HepG2 (cell line): ENCODE measurements around the gene STX4. TPM values are rescaled to one million over a fixed set of nuclear protein-coding genes. Genes with fewer than 3 reads are reported as not detected.

Experiments used
- polyA plus RNA-seq, 8 experiments: library from polyadenylated mRNA; depleted of rRNA in 3 of 8; stranded (reverse) in 7 of 8; unstranded in 1 of 8; fragments of >200 nt; fragmentation: Illumina TruSeq in 4 of 8; extraction: Trizol in 4 of 8; gene quantifications; 2 replicates each; pipeline versions ENCODE4 v1.2.1 to v1.2.3, GENCODE V29; 2011 to 2016; ENCODE audit warnings: low read depth in 4 of 8, missing spikeins in 1 of 8, mixed read lengths in 1 of 8; ENCODE audit not compliant: insufficient read depth in 1 of 8
- total RNA-seq, 5 experiments: library from RNA; depleted of rRNA; stranded (reverse); fragments of >200 nt; fragmentation: Illumina TruSeq; extraction: Trizol; gene quantifications; 2 replicates each; pipeline ENCODE4 v1.2.3, GENCODE V29; 2016; ENCODE audit warnings: low read depth in 1 of 5

Gene STX4
- total and polyA plus RNA-seq, 2 of the 13 experiments (the other 11 are each of a cell fraction or from before 2014, with no cell fraction given): 29.2 to 34.6 TPM

Other genes starting within 250 kb of the STX4 start
- 14.3 and 16.5 TPM in 2 replicates for gene ZNF629, start 246.4 kb upstream of the STX4 start, total RNA-seq (2016; rRNA removed; fragmentation: Illumina TruSeq; extraction: Trizol)
- gene ZNF629, start 246.4 kb upstream of the STX4 start, polyA plus RNA-seq (2011; rRNA removed): 6.1 and 8.2 TPM in 2 replicates
- gene BCL7C, start 139.5 kb upstream of the STX4 start, total RNA-seq (2016; rRNA removed; fragmentation: Illumina TruSeq; extraction: Trizol): 20.6 and 33.8 TPM in 2 replicates
- 17.3 and 17.7 TPM in 2 replicates for gene BCL7C, start 139.5 kb upstream of the STX4 start, polyA plus RNA-seq (2011; rRNA removed)
- gene CTF1, start 136.9 kb upstream of the STX4 start, total RNA-seq (2016; rRNA removed; fragmentation: Illumina TruSeq; extraction: Trizol): 0.11 and 0.13 TPM in 2 replicates
- gene CTF1, start 136.9 kb upstream of the STX4 start, polyA plus RNA-seq (2011; rRNA removed): 1.8 and 2.6 TPM in 2 replicates
- 7.4 and 13.7 TPM in 2 replicates for gene FBXL19, start 110.0 kb upstream of the STX4 start, total RNA-seq (2016; rRNA removed; fragmentation: Illumina TruSeq; extraction: Trizol)
- 6.0 and 10.1 TPM in 2 replicates for gene FBXL19, start 110.0 kb upstream of the STX4 start, polyA plus RNA-seq (2011; rRNA removed)
- 6.3 and 11.4 TPM in 2 replicates for gene ORAI3, start 84.5 kb upstream of the STX4 start, total RNA-seq (2016; rRNA removed; fragmentation: Illumina TruSeq; extraction: Trizol)
- gene ORAI3, start 84.5 kb upstream of the STX4 start, polyA plus RNA-seq (2011; rRNA removed): 32.0 and 41.3 TPM in 2 replicates
- 3.6 and 5.6 TPM in 2 replicates for gene SETD1A, start 75.8 kb upstream of the STX4 start, total RNA-seq (2016; rRNA removed; fragmentation: Illumina TruSeq; extraction: Trizol)
- 3.2 and 3.8 TPM in 2 replicates for gene SETD1A, start 75.8 kb upstream of the STX4 start, polyA plus RNA-seq (2011; rRNA removed)
- gene HSD3B7, start 48.4 kb upstream of the STX4 start, total RNA-seq (2016; rRNA removed; fragmentation: Illumina TruSeq; extraction: Trizol): 58.8 and 69.7 TPM in 2 replicates
- gene HSD3B7, start 48.4 kb upstream of the STX4 start, polyA plus RNA-seq (2011; rRNA removed): 32.9 and 40.9 TPM in 2 replicates
- gene STX1B, start 22.9 kb upstream of the STX4 start, total RNA-seq (2016; rRNA removed; fragmentation: Illumina TruSeq; extraction: Trizol): 1.7 and 3.0 TPM in 2 replicates
- 1.3 and 2.1 TPM in 2 replicates for gene STX1B, start 22.9 kb upstream of the STX4 start, polyA plus RNA-seq (2011; rRNA removed)
- gene ZNF668, start 40.7 kb downstream of the STX4 start, total RNA-seq (2016; rRNA removed; fragmentation: Illumina TruSeq; extraction: Trizol): 7.5 and 9.8 TPM in 2 replicates
- gene ZNF668, start 40.7 kb downstream of the STX4 start, polyA plus RNA-seq (2011; rRNA removed): 3.8 and 4.0 TPM in 2 replicates
- 7.8 and 10.9 TPM in 2 replicates for gene ZNF646, start 40.9 kb downstream of the STX4 start, total RNA-seq (2016; rRNA removed; fragmentation: Illumina TruSeq; extraction: Trizol)
- gene ZNF646, start 40.9 kb downstream of the STX4 start, polyA plus RNA-seq (2011; rRNA removed): 3.4 and 4.4 TPM in 2 replicates
- gene PRSS53, start 55.4 kb downstream of the STX4 start, total RNA-seq (2016; rRNA removed; fragmentation: Illumina TruSeq; extraction: Trizol): 0.65 and 2.2 TPM in 2 replicates
- gene PRSS53, start 55.4 kb downstream of the STX4 start, polyA plus RNA-seq (2011; rRNA removed): 6.9 and 7.4 TPM in 2 replicates
- 92.1 and 141 TPM in 2 replicates for gene VKORC1, start 61.2 kb downstream of the STX4 start, total RNA-seq (2016; rRNA removed; fragmentation: Illumina TruSeq; extraction: Trizol)
- gene VKORC1, start 61.2 kb downstream of the STX4 start, polyA plus RNA-seq (2011; rRNA removed): 613 and 615 TPM in 2 replicates
- gene BCKDK, start 74.8 kb downstream of the STX4 start, total RNA-seq (2016; rRNA removed; fragmentation: Illumina TruSeq; extraction: Trizol): 24.9 and 25.2 TPM in 2 replicates
- gene BCKDK, start 74.8 kb downstream of the STX4 start, polyA plus RNA-seq (2011; rRNA removed): 42.6 and 54.2 TPM in 2 replicates
- 69.5 and 79.0 TPM in 2 replicates for gene KAT8, start 84.1 kb downstream of the STX4 start, total RNA-seq (2016; rRNA removed; fragmentation: Illumina TruSeq; extraction: Trizol)
- gene KAT8, start 84.1 kb downstream of the STX4 start, polyA plus RNA-seq (2011; rRNA removed): 84.2 and 85.3 TPM in 2 replicates
- gene PRSS8, start 102.2 kb downstream of the STX4 start, total RNA-seq (2016; rRNA removed; fragmentation: Illumina TruSeq; extraction: Trizol): 1.2 and 2.6 TPM in 2 replicates
- gene PRSS8, start 102.2 kb downstream of the STX4 start, polyA plus RNA-seq (2011; rRNA removed): 7.2 and 20.0 TPM in 2 replicates
- 1.1 and 1.5 TPM in 2 replicates for gene PRSS36, start 116.5 kb downstream of the STX4 start, total RNA-seq (2016; rRNA removed; fragmentation: Illumina TruSeq; extraction: Trizol)
- 2.1 and 2.7 TPM in 2 replicates for gene PRSS36, start 116.5 kb downstream of the STX4 start, polyA plus RNA-seq (2011; rRNA removed)
- 64.8 and 68.1 TPM in 2 replicates for gene FUS, start 146.6 kb downstream of the STX4 start, total RNA-seq (2016; rRNA removed; fragmentation: Illumina TruSeq; extraction: Trizol)
- 168 and 176 TPM in 2 replicates for gene FUS, start 146.6 kb downstream of the STX4 start, polyA plus RNA-seq (2011; rRNA removed)
- gene PYCARD, start 169.2 kb downstream of the STX4 start, total RNA-seq (2016; rRNA removed; fragmentation: Illumina TruSeq; extraction: Trizol): 4.4 and 4.8 TPM in 2 replicates
- gene PYCARD, start 169.2 kb downstream of the STX4 start, polyA plus RNA-seq (2011; rRNA removed): 6.0 and 9.2 TPM in 2 replicates
- gene TRIM72, start 180.6 kb downstream of the STX4 start, total RNA-seq (2016; rRNA removed; fragmentation: Illumina TruSeq; extraction: Trizol): not detected in 2 replicates
- not detected in 2 replicates for gene TRIM72, start 180.6 kb downstream of the STX4 start, polyA plus RNA-seq (2011; rRNA removed)
- not detected in 2 replicates for gene PYDC1, start 183.6 kb downstream of the STX4 start, total RNA-seq (2016; rRNA removed; fragmentation: Illumina TruSeq; extraction: Trizol)
- not detected in 2 replicates for gene PYDC1, start 183.6 kb downstream of the STX4 start, polyA plus RNA-seq (2011; rRNA removed)
- gene ITGAM, start 226.4 kb downstream of the STX4 start, total RNA-seq (2016; rRNA removed; fragmentation: Illumina TruSeq; extraction: Trizol): 0.11 and 0.20 TPM in 2 replicates
- 0.01 and 0.09 TPM in 2 replicates for gene ITGAM, start 226.4 kb downstream of the STX4 start, polyA plus RNA-seq (2011; rRNA removed)